Erythroblast (primary cell): ENCODE measurements around the gene KCTD2.

Source experiments
- GATA1 ChIP-seq: IDR thresholded peaks from 2 replicates; pipeline ENCODE4 v1.6.1; 2011; ENCODE audit warnings: low read depth, mild to moderate bottlenecking, control low read depth, low read length, moderate library complexity
- POLR2A ChIP-seq: IDR thresholded peaks from 2 replicates; pipeline ENCODE4 v1.6.1; 2011; ENCODE audit warnings: mild to moderate bottlenecking, low read length

DNA sequence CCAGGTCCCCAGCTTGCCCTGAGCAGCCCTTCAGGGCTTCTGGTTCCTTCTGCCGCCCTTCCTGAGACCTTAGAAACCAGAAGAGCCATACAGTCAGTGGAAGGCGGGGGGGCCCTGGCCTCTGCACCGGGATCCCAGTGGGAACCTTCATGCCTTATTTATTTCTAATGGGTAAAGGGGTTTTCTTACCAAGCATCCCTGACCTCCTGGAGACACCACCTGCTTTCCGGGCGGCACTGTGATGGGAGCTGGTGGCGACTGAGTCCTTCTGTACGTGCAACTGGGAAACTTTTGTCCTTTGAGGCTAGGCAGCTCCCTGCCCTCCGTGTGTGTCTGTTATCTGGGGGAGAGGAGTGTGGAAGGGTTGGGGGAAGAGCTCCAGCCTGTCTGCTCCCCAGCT is 41.7 kb upstream of the KCTD2 start:
- TF ChIP-seq POLR2A, result no peak
- TF ChIP-seq GATA1, result no peak
